WI38 (cell line): Measurements from ENCODE around the gene MAN1C1.

ENCODE experiments used
- H3K4me3 ChIP-seq: 2 replicates; pipeline ENCODE4 v1.5.1; 2011; ENCODE audit warnings: low read depth, mild to moderate bottlenecking, control low read depth, low read length
- TF ChIP-seq, protein P1 (sequence below): IDR thresholded peaks from 2 replicates; pipeline ENCODE4 v1.5.1; 2012; ENCODE audit warnings: low read depth, mild to moderate bottlenecking, control low read depth, low read length

MAN1C1 gene

DNA sequence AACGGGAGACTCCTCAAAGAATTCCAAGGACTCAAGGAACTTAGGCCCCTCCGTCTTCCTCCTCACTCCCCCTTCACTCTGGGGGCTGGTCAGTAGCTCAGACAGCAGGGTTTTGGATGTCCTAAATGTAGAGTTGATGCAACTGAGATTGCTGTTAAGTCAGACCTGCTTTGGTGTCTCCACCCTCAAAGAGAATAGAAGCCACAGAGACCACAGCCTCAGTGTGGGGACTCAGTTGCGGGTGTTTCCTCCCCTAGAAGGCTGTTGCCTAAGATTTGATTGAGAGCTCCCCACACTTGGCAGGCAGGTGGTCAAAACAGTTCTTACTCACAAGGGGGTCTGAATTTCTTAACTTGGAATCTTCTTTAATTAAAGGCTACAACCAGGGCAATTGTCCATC, 7.6 kb downstream of the MAN1C1 start:
- TF ChIP-seq, protein P1, sequence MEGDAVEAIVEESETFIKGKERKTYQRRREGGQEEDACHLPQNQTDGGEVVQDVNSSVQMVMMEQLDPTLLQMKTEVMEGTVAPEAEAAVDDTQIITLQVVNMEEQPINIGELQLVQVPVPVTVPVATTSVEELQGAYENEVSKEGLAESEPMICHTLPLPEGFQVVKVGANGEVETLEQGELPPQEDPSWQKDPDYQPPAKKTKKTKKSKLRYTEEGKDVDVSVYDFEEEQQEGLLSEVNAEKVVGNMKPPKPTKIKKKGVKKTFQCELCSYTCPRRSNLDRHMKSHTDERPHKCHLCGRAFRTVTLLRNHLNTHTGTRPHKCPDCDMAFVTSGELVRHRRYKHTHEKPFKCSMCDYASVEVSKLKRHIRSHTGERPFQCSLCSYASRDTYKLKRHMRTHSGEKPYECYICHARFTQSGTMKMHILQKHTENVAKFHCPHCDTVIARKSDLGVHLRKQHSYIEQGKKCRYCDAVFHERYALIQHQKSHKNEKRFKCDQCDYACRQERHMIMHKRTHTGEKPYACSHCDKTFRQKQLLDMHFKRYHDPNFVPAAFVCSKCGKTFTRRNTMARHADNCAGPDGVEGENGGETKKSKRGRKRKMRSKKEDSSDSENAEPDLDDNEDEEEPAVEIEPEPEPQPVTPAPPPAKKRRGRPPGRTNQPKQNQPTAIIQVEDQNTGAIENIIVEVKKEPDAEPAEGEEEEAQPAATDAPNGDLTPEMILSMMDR: no peak
- no peak overlapping the region for H3K4me3 ChIP-seq

DNA sequence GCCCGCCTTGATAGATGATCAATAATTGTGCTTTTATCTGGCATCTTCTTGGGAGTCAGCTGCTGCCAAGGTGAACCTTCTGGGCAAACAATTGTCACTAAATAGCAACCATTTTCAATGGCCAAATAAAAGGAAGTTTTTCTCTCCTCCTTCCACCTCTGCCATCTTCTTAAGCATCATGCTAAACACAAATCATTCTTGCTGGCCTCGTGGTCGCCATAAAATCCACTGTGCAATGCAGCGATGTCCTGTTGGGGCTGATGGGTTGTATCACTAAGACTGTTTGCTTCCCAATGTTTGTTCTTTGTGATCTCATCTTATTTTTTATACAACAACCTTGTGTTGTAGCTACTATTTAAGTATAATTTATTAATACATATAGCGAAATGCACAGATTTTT, 8.0 kb downstream of the MAN1C1 start:
- no peak overlapping the region for H3K4me3 ChIP-seq
- TF ChIP-seq, protein P1: no peak

DNA sequence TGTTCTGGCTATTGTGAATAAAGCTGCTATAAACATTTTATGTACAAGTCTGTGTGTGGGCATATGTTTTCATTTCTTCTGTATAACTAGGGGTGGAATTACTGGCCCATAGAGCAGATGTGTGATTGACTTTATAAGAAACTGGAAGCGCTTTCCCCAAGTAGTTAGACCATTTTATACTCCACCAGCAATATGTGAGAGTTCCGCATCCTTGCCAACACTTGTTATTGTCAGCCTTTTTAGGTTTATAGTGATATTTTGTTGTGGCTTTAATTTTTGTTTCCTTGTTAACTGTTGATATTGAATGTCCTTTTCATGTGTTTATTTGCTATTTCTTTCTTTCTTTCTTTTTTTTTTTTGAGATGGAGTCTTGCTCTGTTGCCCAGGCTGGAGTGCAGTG, 9.4 kb downstream of the MAN1C1 start:
- TF ChIP-seq, protein P1: no peak

DNA sequence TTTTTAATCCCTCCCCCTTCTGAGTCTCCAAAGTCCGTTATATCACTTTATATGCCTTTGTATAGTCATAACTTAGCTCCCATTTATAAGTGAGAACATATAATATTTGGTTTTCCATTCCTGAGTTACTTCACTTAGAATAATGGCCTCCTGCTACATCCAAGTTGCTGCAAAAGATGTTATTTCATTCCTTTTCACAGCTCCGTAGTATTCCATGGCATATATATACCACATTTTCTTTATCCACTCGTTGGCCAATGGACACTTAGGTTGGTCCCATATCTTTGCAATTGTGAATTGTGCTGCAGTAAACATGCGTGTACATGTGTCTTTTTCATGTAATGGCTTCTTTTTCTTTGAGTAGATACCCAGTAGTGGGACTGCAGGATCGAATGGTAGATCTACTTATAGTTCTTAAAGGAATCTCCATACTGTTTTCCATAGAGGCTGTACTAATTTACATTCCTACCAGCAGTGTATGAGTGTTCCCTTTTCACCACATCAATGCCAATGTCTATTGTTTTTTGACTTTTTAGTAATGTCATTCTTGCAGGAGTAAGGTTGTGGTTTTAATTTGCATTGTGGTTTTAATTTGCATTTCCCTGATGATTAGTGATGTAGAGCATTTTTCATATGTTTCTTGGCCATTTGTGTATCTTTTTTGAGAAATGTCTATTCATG, 12.3 kb downstream of the MAN1C1 start:
- no peak overlapping the region for H3K4me3 ChIP-seq
- TF ChIP-seq, protein P1: no peak

More for the DNA sequence above, 9.4 kb downstream of the MAN1C1 start:
- H3K4me3 ChIP-seq: no peak overlapping the region

DNA sequence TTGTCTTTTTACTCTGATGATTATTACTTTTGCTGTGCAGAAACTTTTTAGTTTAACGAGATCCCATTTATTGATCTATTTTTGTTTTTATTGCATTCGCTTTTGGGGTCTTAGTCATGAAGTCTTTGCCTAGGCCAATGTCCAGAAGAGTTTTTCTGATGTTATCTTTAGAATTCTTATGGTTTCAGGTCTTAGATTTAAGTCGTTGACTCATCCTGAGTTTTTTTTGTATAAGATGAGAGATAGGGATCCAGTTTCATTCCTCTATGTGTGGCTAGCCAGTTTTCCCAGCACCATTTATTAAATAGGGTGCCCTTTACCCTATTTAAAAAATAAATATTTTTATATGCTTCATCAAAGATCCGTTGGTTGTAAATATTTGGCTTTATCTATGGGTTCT, 13.2 kb downstream of the MAN1C1 start:
- no peak overlapping the region for H3K4me3 ChIP-seq
- TF ChIP-seq, protein P1: no peak

DNA sequence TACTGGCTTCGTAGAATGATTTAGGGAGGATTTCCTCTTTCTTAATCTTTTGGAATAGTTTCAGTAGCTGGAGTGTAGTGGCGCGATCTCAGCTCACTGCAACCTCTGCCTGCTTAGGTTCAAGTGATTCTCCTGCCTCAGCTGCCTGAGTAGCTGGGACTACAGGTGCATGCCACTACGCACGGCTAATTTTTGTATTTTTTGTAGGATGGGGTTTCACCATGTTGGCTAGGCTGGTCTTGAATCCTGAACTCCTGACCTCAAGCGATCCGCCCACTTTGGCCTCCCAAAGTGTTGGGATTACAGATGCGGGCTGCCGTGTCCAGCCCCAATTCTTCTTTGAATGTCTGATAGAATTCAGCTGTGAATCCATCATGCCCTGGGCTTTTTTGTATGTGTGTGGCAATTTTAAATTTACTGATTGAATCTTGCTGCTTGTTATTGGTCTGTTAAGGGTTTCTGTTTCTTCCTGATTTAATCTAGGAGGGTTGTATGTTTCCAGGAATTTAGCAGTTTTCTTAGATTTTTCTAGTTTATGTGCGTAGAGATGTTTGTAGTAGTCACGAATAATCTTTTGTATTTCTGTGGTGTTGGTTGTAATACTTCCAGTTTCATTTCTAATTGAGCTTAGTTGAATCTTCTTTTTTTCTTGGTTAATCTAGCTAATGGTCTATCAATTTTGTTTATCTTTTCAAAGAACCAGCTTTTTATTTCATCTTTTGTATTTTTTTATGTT, 15.3 kb downstream of the MAN1C1 start:
- H3K4me3 ChIP-seq: no peak overlapping the region
- TF ChIP-seq, protein P1: no peak

DNA sequence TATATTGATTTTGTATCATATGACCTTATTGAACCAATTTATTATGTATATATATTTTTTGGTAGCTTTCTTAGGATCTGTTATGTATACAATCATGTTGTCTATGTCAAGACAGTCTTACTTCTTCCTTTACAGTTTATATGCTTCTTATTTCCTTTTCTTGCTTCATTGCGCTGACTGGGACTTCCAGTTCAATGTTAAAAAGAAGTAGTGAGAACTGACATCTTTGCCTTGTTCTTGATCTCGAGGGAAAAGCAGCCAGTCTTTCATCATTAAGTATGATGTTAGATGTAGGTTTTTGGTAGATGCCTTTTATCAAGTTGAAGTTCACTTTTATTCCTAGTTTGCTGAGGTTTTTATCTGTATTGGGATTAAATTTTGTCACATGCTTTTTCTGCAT, 17.5 kb downstream of the MAN1C1 start:
- TF ChIP-seq, protein P1: no peak

More for the DNA sequence above, 17.5 kb downstream of the MAN1C1 start:
- no peak overlapping the region for H3K4me3 ChIP-seq
